RWPE2 (cell line): ENCODE data around the gene FBXO47.

Experiments used
- ATAC-seq: fragments of 200-7000 bp; cut with Tn5 transposase; 3 replicates; pipeline ENCODE4 v1.9.1; 2021; ENCODE audit warnings: low read depth
- DNase-seq: peaks from one replicate; pipeline ENCODE4 v3.0.0-alpha.2; 2020; ENCODE audit warnings: low spot score
- H3K27ac ChIP-seq: fragments of 450-650 bp; 2 replicates; pipeline ENCODE4 v1.5.1; 2017; ENCODE audit warnings: mild to moderate bottlenecking; ENCODE audit not compliant: poor library complexity, severe bottlenecking
- H3K27me3 ChIP-seq: fragments of 250-450 bp; sonication (Bioruptor Pico); 2 replicates; pipeline ENCODE4 v1.5.1; 2021; ENCODE audit warnings: mild to moderate bottlenecking, moderate library complexity; ENCODE audit not compliant: insufficient read depth, poor library complexity, severe bottlenecking
- H3K36me3 ChIP-seq: fragments of 250-450 bp; sonication (Bioruptor Pico); 2 replicates; pipeline ENCODE4 v1.5.1; 2020; ENCODE audit warnings: low read depth, mild to moderate bottlenecking, moderate library complexity
- H3K4me1 ChIP-seq: fragments of 250-450 bp; sonication (Bioruptor Pico); 2 replicates; pipeline ENCODE4 v1.5.1; 2021; ENCODE audit warnings: mild to moderate bottlenecking, moderate library complexity; ENCODE audit not compliant: insufficient read depth, poor library complexity, severe bottlenecking
- H3K4me3 ChIP-seq: fragments of 250-450 bp; sonication (Bioruptor Pico); 2 replicates; pipeline ENCODE4 v1.5.1; 2021; ENCODE audit warnings: mild to moderate bottlenecking, moderate library complexity; ENCODE audit not compliant: severe bottlenecking
- H3K9me3 ChIP-seq: fragments of 250-450 bp; sonication (Bioruptor Pico); 2 replicates; pipeline ENCODE4 v1.5.1; 2021; ENCODE audit warnings: mild to moderate bottlenecking, moderate library complexity; ENCODE audit not compliant: severe bottlenecking
- TF ChIP-seq, protein P1 (sequence below): fragments of 450-650 bp; IDR thresholded peaks from one replicate; pipeline ENCODE4 v1.5.1; 2017; ENCODE audit warnings: mild to moderate bottlenecking, moderate library complexity; ENCODE audit not compliant: poor library complexity, severe bottlenecking

FBXO47 gene, protein sequence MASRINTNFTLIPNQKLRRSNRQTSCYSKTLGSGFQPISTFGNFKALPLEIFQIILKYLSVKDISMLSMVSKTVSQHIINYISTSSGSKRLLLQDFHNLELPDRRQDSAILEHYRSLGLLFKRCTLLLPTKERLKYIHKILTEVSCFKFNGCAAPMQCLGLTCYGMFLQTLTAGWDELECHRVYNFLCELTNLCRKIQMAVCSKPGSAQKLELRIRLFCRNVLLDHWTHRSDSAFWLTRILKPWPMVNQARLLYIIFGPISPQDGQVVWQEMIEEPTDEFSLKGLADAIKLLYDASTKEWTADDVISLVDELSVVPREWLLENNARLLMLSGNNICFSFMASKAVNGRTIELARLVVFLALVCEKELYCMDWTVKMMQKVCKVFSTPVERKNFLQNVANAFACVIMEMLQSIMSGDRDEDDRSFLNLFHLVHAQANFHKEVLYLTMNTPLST

DNA sequence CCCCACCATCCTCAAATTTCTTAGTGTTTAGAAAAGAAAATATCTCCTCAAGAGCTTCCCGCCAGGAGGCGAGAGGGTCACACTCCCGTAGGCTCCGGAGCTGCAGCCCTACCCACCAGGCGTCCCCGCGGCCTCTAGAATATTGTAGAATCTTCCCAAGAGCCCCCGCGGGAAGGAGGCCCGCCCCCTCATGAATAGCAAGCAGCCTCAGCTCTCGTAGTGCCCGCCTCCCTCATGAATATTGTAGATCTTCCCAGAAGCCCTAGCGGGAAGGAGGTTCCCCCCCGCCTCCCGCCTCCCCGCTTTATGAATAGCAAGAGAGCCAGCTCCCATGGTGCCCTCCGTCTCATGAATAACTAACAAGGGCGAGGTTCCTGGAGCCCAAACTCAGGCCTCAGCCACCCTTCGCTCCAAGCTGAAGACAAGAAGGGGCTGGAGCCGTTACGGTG lies at the start of gene FBXO47:
Gene FBXO47 (minus strand): TSS at position 114 of the 449 bp plus-strand sequence. CDS start 4,378 bp downstream, outside the sequence.
- peak within 1 kb of the TSS; percentile 29 for H3K4me3 ChIP-seq
- no peaks in the 10 kb centered on the region for H3K9me3 ChIP-seq
- DNase-seq, result peak; percentile 92
- H3K4me1 ChIP-seq, result peaks cover 7% of the 10 kb centered on the region
- TF ChIP-seq, protein P1, sequence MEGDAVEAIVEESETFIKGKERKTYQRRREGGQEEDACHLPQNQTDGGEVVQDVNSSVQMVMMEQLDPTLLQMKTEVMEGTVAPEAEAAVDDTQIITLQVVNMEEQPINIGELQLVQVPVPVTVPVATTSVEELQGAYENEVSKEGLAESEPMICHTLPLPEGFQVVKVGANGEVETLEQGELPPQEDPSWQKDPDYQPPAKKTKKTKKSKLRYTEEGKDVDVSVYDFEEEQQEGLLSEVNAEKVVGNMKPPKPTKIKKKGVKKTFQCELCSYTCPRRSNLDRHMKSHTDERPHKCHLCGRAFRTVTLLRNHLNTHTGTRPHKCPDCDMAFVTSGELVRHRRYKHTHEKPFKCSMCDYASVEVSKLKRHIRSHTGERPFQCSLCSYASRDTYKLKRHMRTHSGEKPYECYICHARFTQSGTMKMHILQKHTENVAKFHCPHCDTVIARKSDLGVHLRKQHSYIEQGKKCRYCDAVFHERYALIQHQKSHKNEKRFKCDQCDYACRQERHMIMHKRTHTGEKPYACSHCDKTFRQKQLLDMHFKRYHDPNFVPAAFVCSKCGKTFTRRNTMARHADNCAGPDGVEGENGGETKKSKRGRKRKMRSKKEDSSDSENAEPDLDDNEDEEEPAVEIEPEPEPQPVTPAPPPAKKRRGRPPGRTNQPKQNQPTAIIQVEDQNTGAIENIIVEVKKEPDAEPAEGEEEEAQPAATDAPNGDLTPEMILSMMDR, result no peak
- no peaks in the 10 kb centered on the region for H3K36me3 ChIP-seq
- no peaks in the 10 kb centered on the region for H3K27me3 ChIP-seq
- H3K27ac ChIP-seq, result peak within 1 kb of the TSS; percentile 23
- peak; percentile 99 for ATAC-seq

DNA sequence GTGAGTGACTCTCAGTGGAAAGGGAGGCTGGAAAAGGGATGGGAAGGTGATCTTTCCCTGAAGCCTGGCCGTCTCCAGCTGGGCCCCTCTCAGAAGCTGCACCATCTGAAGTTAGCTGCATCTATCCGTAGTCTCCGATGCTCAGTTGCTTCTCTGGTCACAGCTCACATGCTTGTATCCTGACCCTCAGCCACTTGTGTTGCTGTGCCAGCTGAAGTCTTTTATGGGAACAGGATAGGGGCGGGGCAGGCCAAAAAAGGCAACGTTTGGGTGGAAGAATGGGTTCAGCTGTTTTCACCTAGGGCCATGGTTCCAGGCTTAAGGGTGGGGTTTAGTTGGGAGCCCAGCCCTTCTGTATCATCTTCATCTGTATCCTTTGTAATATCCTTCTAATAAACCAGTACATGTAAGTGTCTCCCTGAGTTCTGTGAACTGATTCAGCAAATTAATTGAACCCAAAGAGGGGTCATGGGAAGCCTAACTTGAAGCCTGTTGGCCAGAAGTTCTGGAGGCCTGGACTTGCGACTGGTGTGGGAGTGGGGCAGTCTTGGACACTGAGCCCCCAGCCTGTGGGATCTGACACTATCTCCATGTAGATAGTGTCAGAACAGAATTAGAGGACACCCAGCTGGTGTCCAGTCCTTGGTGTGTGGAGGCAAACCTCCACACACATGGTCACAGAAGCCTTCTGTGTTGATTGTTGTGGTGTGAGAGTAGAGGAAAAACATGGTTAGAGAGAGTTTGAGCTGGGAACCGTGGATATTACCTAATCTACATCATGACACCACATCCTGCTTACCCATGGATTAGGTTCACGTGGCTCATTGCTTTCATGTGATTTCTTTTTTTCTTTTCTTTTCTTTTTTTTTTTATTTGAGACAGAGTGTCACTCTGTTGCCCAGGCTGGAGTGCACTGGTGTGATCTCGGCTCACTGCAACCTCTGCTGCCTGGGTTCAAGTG lies 49.3 kb upstream of the FBXO47 start:
- TF ChIP-seq, protein P1, result no peak
- Histone ChIP-seq H3K4me1 (peaks cover 4% of the 10 kb centered on the region), H3K27me3 (no peaks in the 10 kb centered on the region), H3K36me3 (no peaks in the 10 kb centered on the region), H3K9me3 (no peaks in the 10 kb centered on the region), H3K4me3 (no peak overlapping the region), H3K27ac (no peak overlapping the region)
- DNase-seq (no peak), ATAC-seq (no peak)

DNA sequence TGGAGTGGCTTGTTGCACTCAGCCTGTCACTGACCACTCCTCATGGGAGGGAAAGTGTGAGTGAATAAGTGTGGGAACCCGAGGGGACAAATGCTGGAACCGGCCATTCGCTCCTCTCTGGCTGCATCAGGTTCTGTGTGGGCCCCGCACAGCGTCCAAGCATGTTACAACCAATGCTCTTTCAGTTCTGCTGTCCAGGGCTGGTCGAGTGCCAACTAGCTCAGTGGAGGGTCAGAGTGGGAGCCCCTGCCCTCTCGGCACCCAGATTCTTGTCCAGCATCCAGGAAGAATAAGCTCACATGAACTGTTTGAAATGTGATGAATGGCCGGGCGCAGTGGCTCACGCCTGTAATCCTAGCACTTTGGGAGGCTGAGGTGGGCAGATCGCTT lies 48.3 kb upstream of the FBXO47 start:
- DNase-seq, result no peak
- TF ChIP-seq, protein P1, result no peak
- H3K27me3 ChIP-seq, result no peaks in the 10 kb centered on the region
- peaks cover 4% of the 10 kb centered on the region for H3K4me1 ChIP-seq
- no peak overlapping the region for H3K27ac ChIP-seq
- H3K4me3 ChIP-seq, result no peak overlapping the region
- H3K9me3 ChIP-seq, result no peaks in the 10 kb centered on the region
- H3K36me3 ChIP-seq, result no peaks in the 10 kb centered on the region
- no peak for ATAC-seq

DNA sequence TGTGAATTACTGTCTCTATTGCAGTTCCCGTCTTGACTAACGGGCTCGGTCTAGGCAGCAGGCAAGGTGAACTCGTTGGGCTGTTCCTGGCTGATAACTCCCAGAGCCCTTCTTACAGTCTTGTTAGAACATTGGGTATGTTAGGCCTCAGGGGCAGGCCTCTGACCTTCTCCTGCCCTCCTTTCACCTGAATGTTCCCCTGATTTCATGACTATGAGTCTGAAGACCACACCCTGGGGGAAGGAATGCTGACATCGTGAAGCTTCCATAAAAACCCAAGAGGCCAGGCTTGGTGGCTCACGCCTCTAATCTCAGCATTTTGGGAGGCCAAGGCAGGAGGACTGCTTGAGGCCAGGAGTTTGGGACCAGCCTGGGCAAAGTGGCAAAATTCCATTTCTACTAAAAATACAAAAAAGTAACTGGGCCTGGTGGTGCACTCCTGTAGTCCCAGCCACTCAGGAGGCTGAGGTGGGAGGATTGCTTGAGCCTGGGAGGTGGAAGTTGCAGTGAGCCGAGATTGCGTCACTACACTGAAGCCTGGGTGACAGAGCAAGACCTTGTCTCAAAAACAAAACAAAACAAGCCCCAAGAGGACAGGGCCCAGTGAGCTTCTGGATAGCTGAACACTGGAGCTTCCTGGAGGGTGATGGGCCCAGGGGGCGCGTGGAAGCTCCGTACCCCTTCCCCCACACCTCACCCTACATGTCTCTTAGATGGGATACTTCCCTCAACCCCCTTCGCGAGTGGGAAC lies 47.8 kb upstream of the FBXO47 start:
- Histone ChIP-seq H3K27me3 (no peaks in the 10 kb centered on the region), H3K27ac (no peak overlapping the region), H3K36me3 (no peaks in the 10 kb centered on the region), H3K4me1 (peaks cover 4% of the 10 kb centered on the region), H3K4me3 (no peak overlapping the region), H3K9me3 (no peaks in the 10 kb centered on the region)
- ATAC-seq, result no peak
- no peak for DNase-seq
- TF ChIP-seq, protein P1, result no peak
